Activated T-cell treated with anti-CD3 and anti-CD28 coated beads for 4 hours (primary cell): ENCODE data around the gene GSTA1.
"Not testable (repeated sequence)": the region's sequence is repeated elsewhere in the genome, so short reads cannot be mapped to it uniquely, and the experiment has no call there.

ENCODE experiments used
- DNase-seq: peaks from one replicate; pipeline ENCODE4 v3.0.0-alpha.2; 2020

The GSTA1 gene

GRCh38 chr6:52753137-52753536 is 50.5 kb downstream of the GSTA1 start:
- DNase-seq = not testable (repeated sequence)

- no peak for DNase-seq
Measured at GRCh38 chr6:52752310-52752709, 51.3 kb downstream of the GSTA1 start.

GRCh38 chr6:52749556-52750152 is 54.0 kb downstream of the GSTA1 start:
- no peak for DNase-seq

GRCh38 chr6:52747301-52747700 is 56.3 kb downstream of the GSTA1 start:
- not testable (repeated sequence) for DNase-seq

- DNase-seq = no peak
Measured at GRCh38 chr6:52746213-52746612, 57.4 kb downstream of the GSTA1 start.

GRCh38 chr6:52745764-52746201 is 57.8 kb downstream of the GSTA1 start:
- DNase-seq = no peak

- no peak for DNase-seq
Measured at GRCh38 chr6:52741872-52742271, 61.7 kb downstream of the GSTA1 start.
